Testis (tissue), 2 donors: ENCODE data around the gene CCDC47.

ENCODE experiments used
- POLR2A ChIP-seq: fragments of 450-650 bp; IDR thresholded peaks from one replicate; pipeline ENCODE4 v1.6.1; 2017; ENCODE audit warnings: antibody characterized with exemption, mild to moderate bottlenecking, moderate library complexity
- TF ChIP-seq, protein P1 (sequence below), 3 experiments: fragments of 450-650 bp in 2 of 3; fragments of 200-600 bp in 1 of 3; sonication (generic) in 1 of 3; IDR thresholded peaks; one replicate each; pipeline ENCODE4 v1.5.1; 2016 to 2019; ENCODE audit warnings: antibody characterized with exemption in 3 of 3, mild to moderate bottlenecking in 2 of 3, moderate library complexity in 1 of 3

DNA sequence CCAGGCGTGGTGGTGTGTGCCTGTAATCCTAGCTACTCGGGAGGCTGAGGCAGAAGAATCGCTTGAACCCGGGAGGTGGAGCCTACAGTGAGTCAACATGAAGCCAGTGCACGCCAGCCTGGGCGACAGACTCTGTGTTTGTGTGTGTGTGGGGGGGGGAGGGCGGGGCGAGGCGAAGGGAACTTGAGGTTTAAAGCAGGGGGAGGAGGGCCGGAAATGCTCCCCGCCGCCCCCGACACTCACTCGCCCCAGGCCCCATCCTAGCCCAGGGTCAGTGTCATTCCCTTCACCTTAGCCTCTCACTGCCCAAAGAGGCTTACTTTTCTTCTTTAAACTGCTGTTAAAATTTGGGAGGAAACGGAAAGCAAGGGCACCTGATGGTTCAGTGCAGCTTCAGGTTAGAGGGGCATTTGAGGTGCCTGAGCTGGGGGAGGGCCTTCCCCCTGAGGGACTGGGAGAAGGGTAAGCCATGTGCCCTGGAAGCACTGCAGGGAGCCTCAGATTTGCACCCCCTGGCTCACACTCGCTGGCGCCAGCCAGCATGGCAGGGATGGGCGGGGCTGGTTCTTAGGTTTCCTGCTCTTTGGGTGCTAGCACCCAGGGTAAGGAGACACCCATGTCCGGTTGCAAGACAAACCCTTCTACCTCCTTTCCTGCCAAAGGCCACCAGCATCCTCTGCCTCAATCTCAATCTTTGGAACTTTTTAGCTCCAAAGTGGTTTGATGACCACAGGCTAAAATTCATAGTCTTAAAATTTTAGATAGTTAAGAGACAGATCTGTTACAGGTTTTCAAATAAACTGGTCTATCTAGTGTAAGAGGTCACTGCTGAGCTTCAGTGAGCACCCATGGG lies 71.3 kb downstream of the CCDC47 start:
- TF ChIP-seq POLR2A, result no peak
- TF ChIP-seq, protein P1, sequence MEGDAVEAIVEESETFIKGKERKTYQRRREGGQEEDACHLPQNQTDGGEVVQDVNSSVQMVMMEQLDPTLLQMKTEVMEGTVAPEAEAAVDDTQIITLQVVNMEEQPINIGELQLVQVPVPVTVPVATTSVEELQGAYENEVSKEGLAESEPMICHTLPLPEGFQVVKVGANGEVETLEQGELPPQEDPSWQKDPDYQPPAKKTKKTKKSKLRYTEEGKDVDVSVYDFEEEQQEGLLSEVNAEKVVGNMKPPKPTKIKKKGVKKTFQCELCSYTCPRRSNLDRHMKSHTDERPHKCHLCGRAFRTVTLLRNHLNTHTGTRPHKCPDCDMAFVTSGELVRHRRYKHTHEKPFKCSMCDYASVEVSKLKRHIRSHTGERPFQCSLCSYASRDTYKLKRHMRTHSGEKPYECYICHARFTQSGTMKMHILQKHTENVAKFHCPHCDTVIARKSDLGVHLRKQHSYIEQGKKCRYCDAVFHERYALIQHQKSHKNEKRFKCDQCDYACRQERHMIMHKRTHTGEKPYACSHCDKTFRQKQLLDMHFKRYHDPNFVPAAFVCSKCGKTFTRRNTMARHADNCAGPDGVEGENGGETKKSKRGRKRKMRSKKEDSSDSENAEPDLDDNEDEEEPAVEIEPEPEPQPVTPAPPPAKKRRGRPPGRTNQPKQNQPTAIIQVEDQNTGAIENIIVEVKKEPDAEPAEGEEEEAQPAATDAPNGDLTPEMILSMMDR (IDR thresholded peaks at IDR 0.05), result no peak
